ENCODE results near the gene MIA2.
"Not testable (repeated sequence)": the region's sequence is repeated elsewhere in the genome, so short reads cannot be mapped to it uniquely, and the experiment has no call there.

MIA2 gene

DNA sequence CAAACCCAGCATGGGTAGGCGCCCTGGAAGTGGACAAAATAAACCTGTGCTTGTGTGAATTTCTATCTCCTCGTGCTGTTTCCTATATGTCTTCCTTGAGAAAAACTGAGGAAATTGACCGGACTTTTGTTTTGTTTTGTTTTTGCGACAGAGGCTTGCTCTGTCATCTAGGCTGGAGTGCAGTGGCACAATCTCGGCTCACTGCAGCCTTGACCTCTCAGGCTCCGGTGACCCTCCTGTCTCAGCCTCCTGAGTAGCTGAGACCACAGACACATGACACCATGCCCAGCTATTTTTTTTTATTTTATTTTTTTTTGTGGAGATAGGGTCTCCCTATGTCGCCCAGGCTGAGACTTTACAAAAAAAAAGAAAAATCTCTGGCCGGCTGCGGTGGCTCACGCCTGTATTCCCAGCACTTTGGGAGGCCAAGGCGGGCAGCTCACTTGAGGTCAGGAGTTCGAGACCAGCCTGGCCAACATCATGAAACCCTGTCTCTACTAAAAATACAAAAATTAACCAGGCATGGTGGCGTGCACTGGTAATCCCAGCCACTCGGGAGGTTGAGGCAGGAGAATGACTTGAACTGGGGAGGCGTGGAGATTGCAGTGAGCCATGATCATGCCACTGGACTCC lies 22.5 kb upstream of the MIA2 start:
- H3K27ac ChIP-seq, result no peak overlapping the region
- TF ChIP-seq, protein P1, sequence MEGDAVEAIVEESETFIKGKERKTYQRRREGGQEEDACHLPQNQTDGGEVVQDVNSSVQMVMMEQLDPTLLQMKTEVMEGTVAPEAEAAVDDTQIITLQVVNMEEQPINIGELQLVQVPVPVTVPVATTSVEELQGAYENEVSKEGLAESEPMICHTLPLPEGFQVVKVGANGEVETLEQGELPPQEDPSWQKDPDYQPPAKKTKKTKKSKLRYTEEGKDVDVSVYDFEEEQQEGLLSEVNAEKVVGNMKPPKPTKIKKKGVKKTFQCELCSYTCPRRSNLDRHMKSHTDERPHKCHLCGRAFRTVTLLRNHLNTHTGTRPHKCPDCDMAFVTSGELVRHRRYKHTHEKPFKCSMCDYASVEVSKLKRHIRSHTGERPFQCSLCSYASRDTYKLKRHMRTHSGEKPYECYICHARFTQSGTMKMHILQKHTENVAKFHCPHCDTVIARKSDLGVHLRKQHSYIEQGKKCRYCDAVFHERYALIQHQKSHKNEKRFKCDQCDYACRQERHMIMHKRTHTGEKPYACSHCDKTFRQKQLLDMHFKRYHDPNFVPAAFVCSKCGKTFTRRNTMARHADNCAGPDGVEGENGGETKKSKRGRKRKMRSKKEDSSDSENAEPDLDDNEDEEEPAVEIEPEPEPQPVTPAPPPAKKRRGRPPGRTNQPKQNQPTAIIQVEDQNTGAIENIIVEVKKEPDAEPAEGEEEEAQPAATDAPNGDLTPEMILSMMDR (conservative IDR thresholded peaks at IDR 0.05; ENCODE audit: low read depth), result no peak
- no peak for DNase-seq (ENCODE audit: low spot score)
- ChIA-PET CTCF (no interaction called here), POLR2A (ENCODE audit: low non-redundant PET) (interaction anchor here (0.6 kb wide), 1 partner anchor 55 kb away, joined by 3 read pairs; no protein-coding TSS in a partner anchor)

DNA sequence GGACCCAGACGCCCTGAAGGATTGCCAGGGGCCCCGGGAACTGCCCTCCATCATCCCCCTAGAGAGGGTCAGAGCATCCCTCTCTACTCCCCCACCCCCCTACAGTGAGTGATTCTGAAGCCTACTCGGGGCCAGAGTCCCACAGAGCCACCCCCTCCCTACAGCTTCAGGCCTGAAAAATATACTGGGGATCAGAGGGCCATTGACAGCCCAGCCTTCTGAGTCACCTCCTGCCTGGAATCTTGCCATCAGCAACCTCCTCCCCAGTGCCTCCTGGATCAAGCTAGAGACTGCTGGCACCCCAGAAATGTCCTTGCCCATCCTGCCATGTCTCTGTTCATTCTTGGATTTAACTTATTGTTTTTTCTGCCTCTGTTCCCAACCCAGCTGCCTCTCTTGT lies 21.7 kb upstream of the MIA2 start:
- TF ChIP-seq, protein P1 (conservative IDR thresholded peaks at IDR 0.05; ENCODE audit: low read depth), result no peak
- no peak for DNase-seq (ENCODE audit: low spot score)
- POLR2A ChIA-PET (ENCODE audit: low non-redundant PET), result no interaction called here
- CTCF ChIA-PET, result no interaction called here
- H3K27ac ChIP-seq, result no peak overlapping the region

DNA sequence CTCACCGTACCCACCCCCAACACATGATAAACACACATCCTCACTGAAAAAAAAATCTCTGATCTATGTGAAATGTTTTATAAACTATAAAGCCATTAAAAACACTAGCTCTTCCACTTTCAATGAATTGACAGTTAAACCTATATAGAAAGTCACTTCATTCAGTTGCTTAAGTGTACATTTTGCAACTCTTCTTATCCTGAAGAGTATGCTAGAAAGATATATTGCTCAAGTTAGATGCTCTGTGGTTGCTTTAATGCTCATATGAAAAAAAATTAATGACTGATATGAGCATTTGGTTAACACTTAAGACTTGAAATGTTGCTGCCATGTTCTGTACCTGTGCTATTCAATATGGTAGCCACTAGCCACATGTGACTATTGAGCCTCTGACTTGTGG lies 21.0 kb upstream of the MIA2 start:
- no peak overlapping the region for H3K27ac ChIP-seq
- no peak for DNase-seq (ENCODE audit: low spot score)
- TF ChIP-seq, protein P1 (conservative IDR thresholded peaks at IDR 0.05; ENCODE audit: low read depth), result no peak
- ChIA-PET CTCF (no interaction called here), POLR2A (ENCODE audit: low non-redundant PET) (interaction anchor here (0.6 kb wide), 1 partner anchor 25 kb away, joined by 4 read pairs; no protein-coding TSS in a partner anchor)

DNA sequence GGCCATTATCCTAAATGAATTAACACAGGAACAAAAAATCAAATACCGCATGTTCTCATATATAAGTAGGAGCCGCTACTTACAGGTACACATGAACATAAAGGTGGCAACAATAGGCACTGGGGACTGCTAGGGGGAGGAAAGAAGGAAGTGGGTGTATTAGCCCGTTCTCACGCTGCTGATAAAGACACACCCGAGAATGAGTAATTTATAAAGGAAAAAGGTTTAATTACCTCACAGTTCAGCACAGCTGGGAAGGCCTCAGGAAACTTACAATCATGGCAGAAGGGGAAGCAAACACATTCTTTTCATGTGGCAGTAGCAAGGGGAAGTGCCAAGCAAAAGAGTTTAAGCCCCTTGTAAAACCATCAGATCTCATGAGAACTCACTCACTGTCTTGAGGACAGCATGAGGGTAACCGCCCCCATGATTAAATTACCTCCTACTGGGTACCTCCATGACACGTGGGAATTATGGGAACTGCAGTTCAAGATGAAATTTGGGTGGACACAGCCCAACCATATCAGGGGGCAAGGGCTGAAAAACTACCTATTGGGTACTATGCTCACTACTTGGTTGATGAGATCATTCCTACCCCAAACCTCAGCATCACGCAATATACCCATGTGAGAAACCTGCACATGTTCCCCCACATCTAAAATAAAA lies 16.4 kb upstream of the MIA2 start:
- DNase-seq (ENCODE audit: low spot score), result no peak
- ChIA-PET POLR2A (ENCODE audit: low non-redundant PET) (no interaction called here), CTCF (no interaction called here)
- TF ChIP-seq, protein P1 (conservative IDR thresholded peaks at IDR 0.05; ENCODE audit: low read depth), result no peak
- H3K27ac ChIP-seq, result no peak overlapping the region

DNA sequence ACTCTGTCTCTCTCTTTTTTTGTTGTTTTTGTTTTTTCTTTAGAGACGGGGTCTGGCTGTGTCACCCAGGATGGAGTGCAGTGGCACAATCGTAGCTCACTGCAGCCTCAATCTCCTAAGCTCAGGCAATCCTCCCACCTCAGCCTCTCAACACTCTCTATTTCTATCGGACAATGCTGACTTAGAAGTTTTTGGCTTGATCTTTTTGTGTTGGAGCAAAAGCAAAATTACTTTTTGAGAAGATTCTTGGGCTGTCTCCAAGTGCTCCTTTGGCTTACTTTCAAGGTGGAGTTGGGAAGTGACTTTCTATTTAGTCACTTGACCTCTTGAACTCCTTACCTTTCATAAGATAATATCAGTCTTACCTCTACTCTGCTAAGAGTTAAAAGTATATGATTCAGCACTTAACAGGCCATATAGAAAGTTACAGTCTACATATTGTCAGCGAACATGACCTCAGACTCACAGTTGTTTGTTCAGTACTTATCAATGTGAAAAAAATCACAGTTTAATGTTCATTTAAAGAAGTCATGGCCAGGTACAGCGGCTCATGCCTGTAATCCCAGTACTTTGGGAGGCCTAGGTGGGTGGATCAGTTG lies 15.4 kb upstream of the MIA2 start:
- ChIA-PET CTCF (no interaction called here), POLR2A (ENCODE audit: low non-redundant PET) (no interaction called here)
- TF ChIP-seq, protein P1 (conservative IDR thresholded peaks at IDR 0.05; ENCODE audit: low read depth), result no peak
- peak; percentile 80 for DNase-seq (ENCODE audit: low spot score)
- H3K27ac ChIP-seq, result peak overlapping the region; percentile 73

DNA sequence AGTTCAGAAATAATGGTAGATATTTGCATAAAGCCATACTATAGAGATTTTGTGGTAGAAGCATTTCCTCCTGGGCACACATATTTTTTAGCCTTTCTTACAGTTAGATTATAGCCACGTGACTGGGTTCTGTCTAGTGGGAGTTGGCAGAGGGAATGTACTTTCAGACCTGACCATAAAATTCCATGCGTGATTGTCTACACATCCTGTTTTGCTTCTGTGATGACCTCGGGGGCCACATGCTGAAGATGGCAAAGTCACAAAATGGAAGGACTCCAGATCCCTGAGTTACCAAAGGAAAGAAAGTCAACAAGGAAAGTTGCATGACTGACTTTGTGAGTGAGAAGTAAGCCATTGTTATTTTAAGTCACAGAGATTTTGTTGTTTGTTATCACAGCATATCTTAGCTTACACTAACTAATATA lies 14.6 kb upstream of the MIA2 start:
- H3K27ac ChIP-seq, result peak overlapping the region; percentile 73
- ChIA-PET CTCF (interaction anchor here (0.6 kb wide), 1 partner anchor 1546 kb away, joined by 4 read pairs; no protein-coding TSS in a partner anchor), POLR2A (ENCODE audit: low non-redundant PET) (no interaction called here)
- TF ChIP-seq, protein P1 (conservative IDR thresholded peaks at IDR 0.05; ENCODE audit: low read depth), result no peak
- DNase-seq (ENCODE audit: low spot score), result no peak

DNA sequence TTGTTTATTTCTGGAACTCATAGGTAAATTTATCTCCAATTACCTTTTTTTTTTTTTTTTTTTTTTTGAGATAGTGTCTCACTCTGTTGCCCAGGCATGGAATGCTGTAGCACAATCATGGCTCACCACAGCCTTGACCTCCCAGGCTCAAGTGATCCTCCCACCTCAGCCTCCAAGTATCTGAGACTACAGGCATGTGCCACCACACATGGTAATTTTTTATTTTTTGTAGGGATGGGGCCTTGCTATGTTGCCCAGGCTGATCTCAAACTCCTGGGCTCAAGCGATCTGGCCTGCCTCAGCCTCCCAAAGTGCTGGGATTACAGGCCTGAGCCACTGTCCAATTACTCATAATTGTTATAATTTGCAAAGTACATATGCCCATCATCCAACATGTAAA lies 13.2 kb upstream of the MIA2 start:
- CTCF ChIA-PET; POLR2A ChIA-PET (ENCODE audit: low non-redundant PET); H3K27ac ChIP-seq; DNase-seq (ENCODE audit: low spot score): not testable (repeated sequence)

All from RWPE1 (cell line).